AG08395 (cell line): ENCODE results near the gene MAP3K13.

Experiments
- DNase-seq: peaks from one replicate; pipeline ENCODE4 v3.0.0; 2012; ENCODE audit warnings: mixed read lengths, low spot score

Gene MAP3K13

DNA sequence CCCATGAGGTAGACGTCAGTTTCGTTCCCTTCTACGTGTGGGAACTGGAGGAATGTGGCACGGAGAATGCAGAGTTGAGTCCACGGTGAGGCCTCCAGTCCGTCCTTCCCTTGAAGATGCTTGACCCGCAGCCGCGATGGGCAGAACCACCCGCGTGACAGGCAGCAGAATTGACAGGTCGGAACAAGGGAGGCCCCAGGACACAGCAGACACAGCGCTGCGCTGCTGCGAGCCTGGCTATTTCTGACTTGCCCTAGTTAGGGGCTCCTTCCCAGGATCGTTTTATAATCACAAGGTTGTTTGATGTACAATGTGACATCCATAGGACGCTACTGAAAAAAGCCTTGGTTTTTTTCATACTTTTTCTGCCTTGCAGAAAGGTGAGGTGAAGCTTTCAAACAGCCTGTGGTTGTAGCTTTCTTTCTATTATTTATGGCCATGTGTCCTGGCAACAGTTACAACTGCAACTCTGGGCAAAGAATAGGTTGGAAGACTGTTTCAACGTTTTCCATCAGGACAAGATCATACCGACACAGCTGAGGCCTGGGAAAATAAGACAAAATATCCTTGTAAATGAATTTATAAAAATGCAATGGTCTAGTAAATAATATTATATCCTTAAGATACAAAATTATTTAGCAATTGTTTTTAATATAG, 145.5 kb downstream of the MAP3K13 start:
- no peak for DNase-seq

GRCh38 chr3:185511711-185512110, 148.8 kb downstream of the MAP3K13 start:
- DNase-seq: no peak

- DNase-seq: no peak
Measured at GRCh38 chr3:185517387-185518130, 154.6 kb downstream of the MAP3K13 start.

DNA sequence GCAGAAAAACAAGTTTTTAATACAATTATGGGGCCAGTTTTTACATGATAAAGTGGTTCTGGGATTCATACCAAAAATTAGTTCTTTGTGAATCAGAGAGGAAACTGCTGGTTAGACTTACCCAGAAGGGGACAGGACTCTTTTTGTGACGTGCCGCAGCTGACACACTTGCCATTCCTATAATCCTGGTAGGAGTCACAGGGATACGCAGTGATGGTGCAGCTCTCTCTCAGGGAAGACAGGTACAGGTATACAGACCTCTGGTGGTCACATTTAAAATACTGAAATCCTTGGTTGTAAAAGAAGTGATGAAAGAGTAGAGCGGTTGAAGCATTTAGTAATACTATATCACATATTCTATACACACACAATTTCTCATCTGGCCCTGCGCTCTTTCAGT, 156.1 kb downstream of the MAP3K13 start:
- DNase-seq: no peak

DNA sequence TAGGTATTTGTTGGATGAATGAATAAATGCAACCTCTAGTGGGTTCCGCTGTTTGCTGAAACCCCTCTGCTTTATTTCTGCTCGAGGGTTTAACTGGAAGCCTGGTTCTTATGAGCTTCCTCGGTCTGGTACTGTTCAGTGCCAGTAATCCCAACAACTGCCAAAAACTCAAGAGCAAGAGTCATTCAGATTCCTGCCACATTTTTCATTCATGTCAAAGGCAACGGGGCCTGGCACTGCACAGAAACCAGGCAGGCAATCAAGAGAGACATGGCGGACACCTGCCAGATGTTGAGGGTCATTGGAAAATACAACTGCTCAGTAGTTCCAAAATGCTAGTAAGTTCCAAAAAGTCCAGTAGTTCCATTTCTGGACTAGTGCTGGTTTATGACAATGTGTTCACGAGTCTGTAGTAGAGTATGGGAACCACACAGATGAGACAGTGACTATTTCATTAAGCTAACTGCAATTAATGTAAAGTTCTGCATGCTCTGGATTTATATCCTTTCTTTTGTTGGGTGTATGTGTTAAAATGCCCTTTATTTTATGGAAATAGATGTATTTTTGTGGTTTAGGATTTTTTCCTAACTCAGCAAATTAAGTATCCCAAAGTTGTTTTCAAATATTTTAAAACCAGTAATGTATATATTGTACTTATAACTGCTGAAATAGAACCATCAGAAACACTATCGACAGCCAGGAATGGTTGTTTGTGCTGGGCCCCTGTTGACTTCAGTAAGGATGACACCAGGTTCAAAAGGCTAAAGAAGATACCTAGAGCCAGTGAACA, 158.6 kb downstream of the MAP3K13 start:
- DNase-seq: no peak

DNA sequence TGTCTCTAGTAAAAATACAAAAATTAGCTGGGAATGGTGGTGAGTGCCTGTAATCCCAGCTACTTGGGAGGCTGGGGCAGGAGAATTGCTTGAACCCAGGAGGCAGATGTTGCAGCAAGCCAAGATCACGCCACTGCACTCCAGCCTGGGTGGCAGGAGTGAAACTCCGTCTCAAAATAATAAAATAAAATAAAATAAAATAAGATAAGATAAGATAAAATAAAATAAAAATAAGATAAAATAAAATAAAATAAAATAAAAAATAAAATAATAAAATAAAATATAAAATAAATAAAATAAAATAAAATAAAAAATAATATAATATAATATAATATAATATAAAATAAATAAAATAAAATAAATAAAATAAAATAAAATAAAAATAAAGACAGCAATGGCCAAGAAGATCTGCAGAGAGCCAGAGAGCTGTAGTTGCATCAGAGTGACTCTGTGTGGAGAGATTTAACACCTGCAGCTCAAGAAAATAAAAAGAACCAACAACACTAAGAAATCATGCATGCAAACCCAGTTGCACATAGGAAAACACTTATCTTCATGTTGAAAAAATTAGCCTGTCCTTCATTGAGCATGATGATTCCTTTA, 163.5 kb downstream of the MAP3K13 start:
- no peak for DNase-seq

DNA sequence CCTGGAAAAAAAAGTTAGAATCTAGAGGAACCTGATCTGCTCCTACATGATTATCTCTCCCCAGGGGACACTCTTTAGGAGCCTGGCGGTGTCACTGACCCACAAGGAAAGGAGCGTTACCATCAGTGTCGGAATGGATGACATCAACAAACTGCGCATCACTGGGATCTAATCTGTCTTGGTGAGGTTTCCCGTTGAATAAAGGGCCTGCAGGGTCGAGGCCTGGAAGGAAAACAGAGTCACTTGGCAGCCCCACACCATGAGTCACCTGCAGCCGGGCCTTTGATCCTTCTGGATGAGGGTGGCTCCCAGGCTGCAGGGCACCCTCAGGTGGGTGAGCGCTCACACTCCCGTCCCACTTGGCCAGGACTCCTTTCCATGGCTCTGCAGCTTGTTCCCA, 164.4 kb downstream of the MAP3K13 start:
- DNase-seq: no peak

DNA sequence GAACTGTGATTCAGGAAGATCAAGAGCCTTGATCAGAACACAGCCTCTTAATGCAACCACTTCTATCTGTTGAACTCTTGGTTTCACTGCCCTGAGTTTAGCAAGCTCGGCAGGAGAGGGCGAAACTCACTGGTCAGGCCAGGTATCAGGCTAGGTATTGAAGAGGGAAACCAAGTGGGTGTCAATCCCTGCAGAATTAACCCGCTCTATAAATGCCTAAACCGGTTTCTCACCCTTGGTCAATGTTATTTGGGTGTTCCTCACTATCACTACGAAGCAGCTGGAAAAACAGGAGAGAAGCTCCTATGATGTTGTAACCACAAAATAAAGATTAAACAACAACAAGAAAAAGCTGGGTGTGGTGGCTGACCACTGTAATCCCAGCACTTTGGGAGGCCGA, 165.6 kb downstream of the MAP3K13 start:
- no peak for DNase-seq

DNA sequence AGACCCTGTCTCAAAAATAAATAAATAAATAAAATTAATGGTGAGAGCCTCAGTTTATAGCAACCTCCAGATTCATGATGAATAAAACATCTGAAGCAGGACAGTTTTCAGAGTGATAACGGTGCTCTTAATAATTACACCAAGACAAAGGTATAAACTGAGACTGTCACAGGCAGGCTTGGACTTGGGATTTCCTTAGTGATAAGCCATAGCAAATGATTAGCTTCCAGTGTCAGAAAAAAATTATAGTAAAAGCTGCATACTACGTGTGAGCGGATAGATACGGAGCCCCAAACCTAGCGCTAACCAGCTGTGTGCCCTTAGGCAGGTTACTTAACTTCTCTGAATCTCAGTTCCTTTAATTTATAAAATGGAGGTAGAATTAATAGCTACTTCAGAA, 167.9 kb downstream of the MAP3K13 start:
- no peak for DNase-seq

GRCh38 chr3:185532901-185533300, 170.0 kb downstream of the MAP3K13 start:
- no peak for DNase-seq

- no peak for DNase-seq
Measured at GRCh38 chr3:185534511-185534910, 171.6 kb downstream of the MAP3K13 start.

DNA sequence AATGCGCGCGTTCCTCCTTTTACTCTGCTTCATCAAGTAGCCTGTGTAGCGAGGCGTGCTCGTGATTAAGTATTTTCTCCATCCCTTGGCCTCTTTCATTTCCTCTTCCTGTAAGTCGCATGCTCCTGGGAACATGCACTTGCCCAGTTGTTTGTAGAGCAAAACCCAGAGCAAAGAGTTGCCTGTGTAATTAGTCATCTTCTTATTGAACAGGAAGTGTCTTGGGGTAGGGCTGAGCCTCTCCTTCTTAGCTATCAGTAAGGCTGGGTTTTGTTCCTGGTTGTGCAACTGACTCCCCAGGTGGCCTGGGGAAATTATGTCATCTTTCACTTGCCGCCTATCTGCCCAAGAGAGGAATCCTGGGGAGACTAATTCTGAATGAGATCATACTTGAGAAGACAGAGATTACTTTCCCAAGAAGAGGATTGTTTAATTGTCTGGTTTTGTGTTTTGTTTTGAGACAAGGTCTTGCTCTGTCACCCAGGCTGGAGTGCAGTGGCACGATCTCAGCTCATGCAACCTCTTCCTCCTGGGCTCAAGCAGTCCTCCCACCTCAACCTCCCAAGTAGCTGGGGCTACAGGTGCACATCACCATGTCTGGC, 174.5 kb downstream of the MAP3K13 start:
- peak; percentile 28 for DNase-seq
